ENCODE data around the gene EFHC1.

EFHC1 gene

GRCh38 chr6:52573295-52573694, 153.2 kb downstream of the EFHC1 start:
- Histone ChIP-seq H3K9me3 (no peaks in the 10 kb centered on the region), H3K27me3 (no peaks in the 10 kb centered on the region), H3K4me3 (ENCODE audit: low read depth in 1 of 2, low read length in 1 of 2) (no peak overlapping the region), H3K27ac (no peak overlapping the region), H3K36me3 (no peaks in the 10 kb centered on the region), H3K4me1 (ENCODE audit: control insufficient read depth in 1 of 2, insufficient read depth in 1 of 2, low read depth in 1 of 2, low read length in 1 of 2) (peaks cover 28 to 31% of the 10 kb centered on the region in 2 experiments)
- TF ChIP-seq, protein P1, sequence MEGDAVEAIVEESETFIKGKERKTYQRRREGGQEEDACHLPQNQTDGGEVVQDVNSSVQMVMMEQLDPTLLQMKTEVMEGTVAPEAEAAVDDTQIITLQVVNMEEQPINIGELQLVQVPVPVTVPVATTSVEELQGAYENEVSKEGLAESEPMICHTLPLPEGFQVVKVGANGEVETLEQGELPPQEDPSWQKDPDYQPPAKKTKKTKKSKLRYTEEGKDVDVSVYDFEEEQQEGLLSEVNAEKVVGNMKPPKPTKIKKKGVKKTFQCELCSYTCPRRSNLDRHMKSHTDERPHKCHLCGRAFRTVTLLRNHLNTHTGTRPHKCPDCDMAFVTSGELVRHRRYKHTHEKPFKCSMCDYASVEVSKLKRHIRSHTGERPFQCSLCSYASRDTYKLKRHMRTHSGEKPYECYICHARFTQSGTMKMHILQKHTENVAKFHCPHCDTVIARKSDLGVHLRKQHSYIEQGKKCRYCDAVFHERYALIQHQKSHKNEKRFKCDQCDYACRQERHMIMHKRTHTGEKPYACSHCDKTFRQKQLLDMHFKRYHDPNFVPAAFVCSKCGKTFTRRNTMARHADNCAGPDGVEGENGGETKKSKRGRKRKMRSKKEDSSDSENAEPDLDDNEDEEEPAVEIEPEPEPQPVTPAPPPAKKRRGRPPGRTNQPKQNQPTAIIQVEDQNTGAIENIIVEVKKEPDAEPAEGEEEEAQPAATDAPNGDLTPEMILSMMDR (IDR thresholded peaks at IDR 0.05): no peak
